NK-92 treated with Interleukin-12 subunit alpha and Interleukin-12 subunit beta, amount 100 ng/mL, for 24 hours (cell line): ENCODE results near the gene ILF3.

Experiments used
- DNase-seq: peaks from one replicate; lab custom pipeline; 2025; lab: John Stamatoyannopoulos, UW

Gene ILF3

DNA sequence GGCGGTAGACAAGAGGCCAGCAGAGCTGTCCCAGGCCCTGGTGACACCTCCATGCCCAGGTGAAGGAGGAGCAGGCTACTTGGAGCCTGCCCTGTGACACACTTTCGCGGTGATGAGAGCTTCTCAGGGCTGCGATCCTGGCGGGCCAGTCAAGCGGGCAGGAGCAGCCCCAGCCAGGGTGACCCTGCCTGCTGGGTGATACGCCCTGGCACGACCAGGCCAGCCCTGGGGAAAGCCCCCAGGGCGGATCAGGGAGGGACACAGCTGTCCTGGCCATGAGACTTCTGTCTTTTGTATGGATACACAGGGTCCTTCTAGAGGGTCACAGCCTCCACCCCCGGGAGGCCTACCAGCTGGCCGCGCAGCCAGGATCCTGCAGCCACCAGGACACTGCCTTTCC lies 76.8 kb downstream of the ILF3 start:
- DNase-seq, result no peak

DNA sequence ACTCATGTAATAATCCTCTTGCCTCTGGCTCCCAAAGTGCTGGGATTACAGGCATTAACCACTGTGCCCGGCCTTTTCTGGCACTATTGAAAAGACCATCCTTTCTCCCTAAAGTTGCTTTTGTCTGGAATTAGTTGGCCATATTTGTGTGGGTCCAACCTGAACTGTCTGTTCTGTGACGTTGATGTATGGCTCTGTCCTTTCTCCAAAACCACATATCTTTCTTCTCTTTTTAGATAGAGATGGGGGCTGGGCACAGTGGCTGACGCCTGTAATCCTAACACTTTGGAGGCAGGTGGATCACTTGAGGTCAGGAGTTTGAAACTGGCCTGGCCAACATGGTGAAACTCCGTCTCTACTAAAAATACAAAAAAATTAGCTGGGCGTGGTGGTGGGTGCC lies 81.6 kb downstream of the ILF3 start:
- no peak for DNase-seq

DNA sequence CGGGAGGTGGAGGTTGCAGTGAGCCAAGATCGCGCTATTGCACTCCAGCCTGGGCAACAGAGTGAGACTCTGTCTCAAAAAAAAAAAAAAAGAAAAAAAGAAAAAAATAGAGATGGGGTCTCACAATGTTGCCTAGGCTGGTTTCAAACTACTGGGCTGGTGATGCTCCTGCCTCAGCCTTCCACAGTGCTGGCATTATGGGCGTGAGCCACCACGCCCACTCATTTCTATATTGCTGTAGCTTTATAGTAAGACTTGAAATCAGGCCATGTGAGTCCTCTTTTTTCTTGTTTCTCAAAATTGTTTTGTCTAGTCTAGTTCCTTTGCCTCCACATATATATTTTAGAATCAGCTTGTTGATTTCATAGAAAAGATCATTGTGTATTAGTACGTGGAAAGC lies 82.0 kb downstream of the ILF3 start:
- DNase-seq, result no peak

DNA sequence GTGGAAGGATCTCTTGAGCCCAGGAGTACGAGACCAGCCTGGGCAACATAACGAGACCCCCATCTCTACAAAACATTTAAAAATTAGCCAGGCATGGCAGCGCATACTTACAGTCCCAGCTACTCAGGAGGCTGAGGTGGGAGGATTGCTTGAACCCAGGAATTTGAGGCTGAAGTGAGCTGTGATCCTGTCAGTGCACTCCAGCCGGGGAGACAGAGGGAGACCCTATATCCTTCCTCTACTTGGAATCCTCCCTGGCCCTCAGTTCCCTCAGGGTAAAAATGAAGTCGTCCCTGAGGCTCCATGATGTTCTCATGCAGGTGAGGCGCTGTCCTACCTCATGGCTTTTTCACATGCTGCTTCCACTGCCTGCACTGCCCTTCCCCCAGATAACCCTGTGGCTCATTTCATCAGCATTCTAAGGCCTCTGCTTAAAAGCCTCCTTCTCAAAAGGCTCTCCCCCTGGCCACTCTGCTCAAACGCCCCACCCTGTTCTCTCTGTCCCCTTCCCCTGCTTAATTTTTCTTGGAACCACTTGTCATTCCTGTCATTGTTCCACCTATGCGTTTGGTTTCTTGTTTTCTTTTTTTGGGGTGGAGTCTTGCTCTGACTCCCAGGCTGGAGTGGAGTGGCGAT lies 82.9 kb downstream of the ILF3 start:
- DNase-seq, result no peak

DNA sequence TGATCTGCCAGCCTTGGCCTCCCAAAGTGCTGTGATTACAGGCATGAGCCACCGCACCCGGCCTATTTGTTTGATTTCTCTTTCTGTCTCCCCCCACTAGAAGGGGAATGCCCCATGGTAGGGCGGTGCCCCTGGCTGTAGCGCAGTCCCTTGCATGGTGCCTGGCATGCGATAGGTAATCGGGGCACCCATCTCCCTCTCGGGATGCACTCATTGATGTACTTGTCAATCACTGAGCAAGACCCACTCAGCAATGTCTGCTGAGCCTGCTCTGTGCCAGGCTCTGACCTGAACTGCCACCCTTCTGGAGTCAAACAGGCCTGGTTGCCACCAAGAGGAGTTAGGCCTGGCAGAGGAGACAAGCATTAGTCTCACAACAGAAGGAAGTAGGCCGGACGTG lies 83.6 kb downstream of the ILF3 start:
- DNase-seq, result no peak

DNA sequence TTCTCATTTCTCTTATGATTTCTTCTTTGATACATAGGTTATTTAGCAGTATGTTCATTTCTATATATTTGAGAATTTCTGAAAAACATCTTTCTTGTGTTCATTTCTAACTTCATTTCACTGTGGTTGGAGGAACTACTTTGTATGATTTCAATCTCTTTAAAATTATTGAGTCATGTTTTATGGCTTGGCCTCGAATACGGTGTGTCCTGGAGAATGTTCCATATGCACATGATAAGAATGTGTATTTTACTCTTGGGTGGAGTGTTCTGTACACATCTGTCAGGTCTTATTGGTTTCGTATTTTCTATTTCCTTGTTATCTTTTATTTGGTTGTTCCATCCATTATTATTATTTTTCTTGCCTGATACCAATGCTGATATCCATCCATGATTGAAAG lies 86.7 kb downstream of the ILF3 start:
- no peak for DNase-seq
